ENCODE measurements around the gene ESYT3.
A peak's percentile ranks its signal among the peaks of the same experiment; 100 is the strongest.
"Not testable (repeated sequence)": the region's sequence is repeated elsewhere in the genome, so short reads cannot be mapped to it uniquely, and the experiment has no call there.

The ESYT3 gene

DNA sequence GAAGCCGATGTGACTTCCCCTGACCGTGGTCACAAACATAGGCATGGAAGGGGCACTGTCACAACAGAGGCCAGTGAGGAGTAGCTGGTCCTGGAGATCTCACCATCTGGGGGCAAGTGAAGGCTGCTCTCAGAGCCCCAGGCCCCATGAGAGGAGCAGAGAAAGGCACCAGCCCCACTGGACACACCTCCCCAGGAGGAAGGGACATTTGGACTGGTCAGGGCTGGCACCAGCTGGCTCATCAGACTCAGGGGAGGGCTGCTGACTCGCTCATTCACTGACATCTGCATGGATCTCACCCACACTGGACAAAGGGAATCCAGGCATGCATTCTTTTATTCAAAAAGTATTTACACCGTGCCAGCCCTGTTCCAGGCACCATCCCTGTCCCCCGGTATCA is 26.8 kb downstream of the ESYT3 start:
- no peak for DNase-seq (ENCODE audit: low read depth)

DNA sequence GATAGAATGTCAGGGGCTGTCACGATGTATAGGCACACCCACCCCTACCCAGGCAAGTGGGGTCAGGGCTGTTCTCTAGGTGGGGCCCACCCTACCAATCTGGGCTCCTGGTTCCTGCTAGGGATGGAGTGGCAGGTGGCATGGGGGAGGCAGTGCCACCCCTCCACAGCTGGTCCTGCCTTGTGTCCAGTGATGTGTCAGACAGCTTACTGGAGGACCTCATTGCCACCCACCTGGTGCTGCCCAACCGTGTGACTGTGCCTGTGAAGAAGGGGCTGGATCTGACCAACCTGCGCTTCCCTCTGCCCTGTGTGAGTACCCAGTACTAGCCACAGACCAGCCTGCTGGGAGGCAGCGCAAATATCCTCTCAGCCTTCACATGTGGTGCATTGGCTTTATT is 27.5 kb downstream of the ESYT3 start:
- no peak for DNase-seq (ENCODE audit: low read depth)

DNA sequence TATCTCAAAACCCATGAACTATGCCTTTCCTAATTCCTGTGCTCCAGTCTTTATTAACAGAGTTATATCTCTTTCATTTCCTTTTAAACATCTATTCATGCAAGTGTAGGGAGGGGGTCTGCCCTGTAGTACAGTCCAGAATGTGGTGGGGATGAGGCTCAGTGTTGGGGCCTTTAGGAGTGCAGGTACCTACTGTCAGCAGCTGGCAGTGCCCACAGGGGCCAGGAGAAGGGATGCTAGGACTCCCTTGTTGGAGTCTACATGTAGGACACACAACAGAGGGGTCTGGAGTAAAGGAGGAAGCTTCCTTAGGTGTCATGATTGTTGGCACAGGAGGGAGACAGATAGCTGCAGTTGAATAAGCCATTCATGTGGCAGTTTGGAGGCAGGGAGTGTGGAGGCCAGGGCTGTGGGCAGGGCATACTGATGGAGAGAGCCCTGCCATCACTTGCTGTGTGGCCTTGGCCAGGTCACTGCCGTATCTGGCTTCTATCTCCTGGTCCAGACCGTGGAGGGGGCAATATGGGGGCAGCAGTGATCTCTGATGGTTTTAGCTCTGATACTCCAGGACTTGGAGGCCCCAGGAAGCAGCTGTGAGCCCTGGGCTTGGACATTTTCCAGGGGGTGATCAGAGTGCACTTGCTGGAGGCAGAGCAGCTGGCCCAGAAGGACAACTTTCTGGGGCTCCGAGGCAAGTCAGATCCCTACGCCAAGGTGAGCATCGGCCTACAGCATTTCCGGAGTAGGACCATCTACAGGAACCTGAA is 29.5 kb downstream of the ESYT3 start:
- no peak for DNase-seq (ENCODE audit: low read depth)

DNA sequence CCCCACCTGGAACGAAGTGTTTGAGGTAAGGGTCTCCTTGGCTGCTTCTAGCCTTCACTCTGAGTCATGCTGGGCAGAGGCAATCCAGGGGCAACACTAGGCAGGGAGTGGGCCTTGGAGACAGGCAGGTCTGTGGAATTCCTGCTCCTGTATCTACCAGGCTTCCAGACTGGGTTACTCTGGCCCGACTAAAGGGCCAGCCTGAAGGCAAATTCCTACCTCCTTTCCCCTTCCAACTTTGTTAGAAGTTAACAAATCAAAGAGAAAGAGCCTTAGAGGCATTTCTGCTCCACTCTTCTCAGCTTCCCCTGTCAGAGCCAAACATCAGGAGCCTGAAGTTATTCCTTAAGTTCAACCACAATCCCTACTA is 30.1 kb downstream of the ESYT3 start:
- no peak for DNase-seq (ENCODE audit: low read depth)

DNA sequence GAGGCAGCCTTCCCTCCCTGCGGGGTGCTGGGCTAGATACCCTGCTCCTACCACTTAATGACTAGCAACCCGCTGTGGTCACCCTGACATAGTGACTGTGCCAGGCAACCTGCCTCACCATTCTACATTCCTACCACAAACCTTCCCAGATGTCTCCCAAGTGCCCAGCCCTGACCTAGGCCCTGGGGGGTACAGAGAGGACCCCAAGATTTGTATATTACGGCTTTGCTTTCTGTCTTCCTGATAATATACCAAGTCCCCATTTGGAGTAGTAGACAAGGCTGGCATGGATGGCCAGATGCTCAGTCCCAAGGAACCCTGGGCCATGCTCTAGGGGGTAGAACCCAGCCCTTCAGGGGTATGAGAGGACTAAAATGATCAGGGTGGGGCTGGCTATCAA is 31.0 kb downstream of the ESYT3 start:
- no peak for DNase-seq (ENCODE audit: low read depth)

DNA sequence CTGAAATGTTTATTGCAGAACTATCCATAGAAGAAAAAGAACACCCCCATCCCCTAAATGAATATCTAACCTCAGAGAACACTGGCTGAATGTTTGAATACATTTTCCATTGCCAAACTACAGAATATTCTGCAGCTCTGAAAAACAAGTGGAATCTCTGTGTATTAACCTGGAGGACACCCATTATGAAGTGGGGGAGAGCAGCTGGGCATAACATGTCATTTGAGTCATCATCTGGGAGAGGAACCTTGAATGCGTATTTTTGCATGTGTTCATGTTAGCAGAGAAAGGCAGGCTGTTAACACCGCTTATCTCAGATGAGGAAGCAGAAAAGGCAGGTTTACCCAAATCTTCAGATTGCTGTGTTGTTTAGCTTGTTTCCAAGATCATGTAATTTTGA is 31.5 kb downstream of the ESYT3 start:
- DNase-seq (ENCODE audit: low read depth): no peak

DNA sequence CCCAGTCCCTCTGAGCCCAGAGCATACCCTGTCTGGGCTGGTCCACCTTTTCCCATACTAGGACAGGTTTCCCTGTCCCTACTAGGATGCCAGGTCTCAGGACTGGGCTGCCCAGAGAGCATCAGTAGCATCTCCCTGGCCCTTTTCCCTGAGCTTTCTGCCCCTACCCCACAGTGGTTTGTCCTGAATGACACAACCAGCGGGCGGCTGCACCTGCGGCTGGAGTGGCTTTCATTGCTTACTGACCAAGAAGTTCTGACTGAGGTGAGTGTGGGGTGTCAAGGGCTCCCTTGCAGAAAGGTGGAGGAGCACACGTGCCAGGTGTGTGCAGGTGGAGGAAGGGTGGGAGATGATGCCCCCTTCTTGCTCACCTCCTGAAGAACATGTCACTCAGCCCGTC is 33.5 kb downstream of the ESYT3 start:
- no peak for DNase-seq (ENCODE audit: low read depth)

DNA sequence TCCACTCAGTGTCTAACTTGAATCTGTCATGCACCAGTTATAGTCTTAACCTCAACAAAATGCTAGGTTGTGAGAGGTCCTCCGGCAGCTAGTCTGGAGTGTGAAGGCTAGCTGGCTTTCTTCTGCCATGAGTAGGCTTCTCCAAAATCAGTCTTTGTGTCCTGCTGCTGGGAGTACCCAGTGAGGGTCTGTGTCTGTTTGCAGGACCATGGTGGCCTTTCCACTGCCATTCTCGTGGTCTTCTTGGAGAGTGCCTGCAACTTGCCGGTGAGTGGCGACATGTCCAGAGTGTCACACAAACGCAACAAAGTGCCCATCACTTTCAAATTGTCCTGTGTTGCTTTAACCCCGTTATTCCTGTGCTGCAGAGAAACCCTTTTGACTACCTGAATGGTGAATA is 34.0 kb downstream of the ESYT3 start:
- no peak for DNase-seq (ENCODE audit: low read depth)

DNA sequence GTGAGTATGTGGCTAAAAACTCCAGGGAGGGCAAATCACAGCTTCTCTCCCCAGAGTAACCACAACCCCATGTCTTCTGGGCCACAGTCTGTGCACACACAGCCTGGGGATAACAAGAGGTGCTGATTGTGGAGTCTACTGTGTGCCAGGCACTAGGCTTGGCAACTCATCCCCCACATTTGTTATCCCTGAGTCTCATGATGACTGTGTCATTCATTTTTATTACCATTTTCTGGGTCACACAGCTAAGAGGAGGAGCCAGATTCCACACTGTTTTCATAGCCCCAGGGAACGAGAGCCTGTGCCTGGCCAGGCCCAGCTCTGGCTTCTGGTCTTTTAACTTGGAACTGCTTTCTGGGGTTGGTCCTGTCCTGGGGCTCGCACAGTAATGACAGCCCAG is 34.5 kb downstream of the ESYT3 start:
- DNase-seq (ENCODE audit: low read depth): no peak

DNA sequence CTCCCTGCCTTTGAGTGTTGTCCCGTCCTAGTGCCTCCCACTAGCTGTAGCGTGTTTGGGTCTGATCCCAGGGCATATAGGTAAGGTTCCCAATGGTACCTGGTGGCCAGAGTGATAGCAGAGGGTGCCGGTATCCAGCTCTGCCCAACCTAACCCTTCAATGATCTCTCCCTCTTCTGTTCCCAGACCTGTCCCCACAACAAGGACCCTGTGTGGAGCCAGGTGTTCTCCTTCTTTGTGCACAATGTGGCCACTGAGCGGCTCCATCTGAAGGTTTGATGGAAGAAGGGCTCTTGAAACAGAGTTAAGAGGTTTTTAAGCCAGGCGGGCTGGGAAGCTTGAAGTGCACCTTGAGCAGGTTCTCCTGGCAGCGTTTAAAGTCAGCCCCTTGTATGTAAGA is 35.5 kb downstream of the ESYT3 start:
- no peak for DNase-seq (ENCODE audit: low read depth)

DNA sequence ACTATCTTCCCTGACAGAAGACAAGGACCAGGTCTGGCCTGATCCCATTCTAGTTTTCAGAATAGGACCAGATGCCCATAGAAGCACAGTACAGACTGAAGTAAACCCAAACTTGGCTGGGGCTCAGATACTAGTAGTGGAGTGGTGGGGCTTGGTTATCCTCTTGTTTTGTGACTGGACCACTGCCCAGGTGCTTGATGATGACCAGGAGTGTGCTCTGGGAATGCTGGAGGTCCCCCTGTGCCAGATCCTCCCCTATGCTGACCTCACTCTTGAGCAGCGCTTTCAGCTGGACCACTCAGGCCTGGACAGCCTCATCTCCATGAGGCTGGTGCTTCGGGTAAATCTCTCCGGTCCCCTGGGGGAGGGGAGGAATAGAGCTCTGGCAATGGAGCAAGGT is 36.3 kb downstream of the ESYT3 start:
- no peak for DNase-seq (ENCODE audit: low read depth)

DNA sequence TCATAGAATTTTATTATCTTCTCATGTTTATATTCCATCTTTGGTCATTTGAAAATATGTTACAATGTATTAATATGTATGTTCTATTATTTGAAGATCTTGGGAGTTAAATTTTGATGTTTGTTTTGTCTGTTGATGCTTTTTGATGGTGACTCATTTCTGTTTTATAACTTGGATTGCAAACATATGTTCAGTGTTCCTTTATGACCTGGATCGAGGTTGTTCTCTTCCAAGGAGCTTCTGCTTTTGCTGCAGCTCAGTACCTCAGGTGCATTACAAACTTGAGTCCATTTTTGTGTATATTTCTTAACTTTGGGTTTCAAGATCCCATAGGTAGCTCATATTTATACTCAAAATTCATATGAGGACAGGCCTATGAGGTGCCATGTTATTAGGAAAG is 37.1 kb downstream of the ESYT3 start:
- no peak for DNase-seq (ENCODE audit: low read depth)

DNA sequence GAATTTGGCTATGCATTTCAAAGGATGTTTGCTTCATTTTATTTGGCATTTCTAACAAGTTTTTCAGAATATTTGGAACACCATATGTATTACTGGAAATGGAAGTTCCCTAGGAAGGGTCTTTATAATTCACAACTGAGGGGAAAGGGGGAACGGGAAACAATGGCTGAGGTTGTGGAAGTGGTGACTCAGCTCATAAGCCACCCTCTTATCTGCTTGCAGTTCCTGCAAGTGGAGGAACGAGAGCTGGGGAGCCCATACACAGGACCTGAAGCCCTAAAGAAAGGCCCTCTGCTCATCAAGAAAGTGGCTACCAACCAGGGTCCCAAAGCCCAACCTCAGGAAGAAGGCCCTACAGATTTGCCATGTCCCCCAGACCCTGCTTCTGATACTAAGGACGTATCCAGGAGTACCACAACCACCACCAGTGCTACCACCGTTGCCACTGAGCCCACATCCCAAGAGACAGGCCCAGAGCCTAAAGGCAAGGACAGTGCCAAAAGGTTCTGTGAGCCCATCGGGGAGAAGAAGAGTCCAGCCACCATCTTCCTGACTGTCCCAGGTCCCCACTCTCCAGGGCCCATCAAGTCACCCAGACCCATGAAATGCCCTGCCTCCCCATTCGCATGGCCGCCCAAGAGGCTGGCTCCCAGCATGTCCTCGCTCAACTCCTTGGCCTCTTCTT is 37.9 kb downstream of the ESYT3 start:
- no peak for DNase-seq (ENCODE audit: low read depth)

DNA sequence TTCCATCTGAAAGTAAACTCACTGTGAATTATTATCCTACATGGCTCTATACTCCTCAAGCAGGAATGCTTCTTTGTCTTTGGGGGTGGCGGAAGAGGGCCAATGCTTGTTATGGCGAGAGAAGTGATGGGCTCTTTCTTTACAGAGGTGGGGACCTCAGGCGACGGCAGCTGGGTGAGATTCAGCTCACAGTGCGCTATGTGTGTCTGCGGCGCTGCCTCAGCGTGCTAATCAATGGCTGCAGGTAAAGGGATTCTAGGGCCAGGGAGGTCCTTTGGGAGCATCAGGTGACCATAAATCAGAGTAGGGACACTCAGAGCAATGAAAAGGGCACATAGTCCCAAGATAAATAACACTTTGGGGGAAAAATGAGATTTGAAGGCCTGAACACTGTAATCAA is 39.0 kb downstream of the ESYT3 start:
- no peak for DNase-seq (ENCODE audit: low read depth)

DNA sequence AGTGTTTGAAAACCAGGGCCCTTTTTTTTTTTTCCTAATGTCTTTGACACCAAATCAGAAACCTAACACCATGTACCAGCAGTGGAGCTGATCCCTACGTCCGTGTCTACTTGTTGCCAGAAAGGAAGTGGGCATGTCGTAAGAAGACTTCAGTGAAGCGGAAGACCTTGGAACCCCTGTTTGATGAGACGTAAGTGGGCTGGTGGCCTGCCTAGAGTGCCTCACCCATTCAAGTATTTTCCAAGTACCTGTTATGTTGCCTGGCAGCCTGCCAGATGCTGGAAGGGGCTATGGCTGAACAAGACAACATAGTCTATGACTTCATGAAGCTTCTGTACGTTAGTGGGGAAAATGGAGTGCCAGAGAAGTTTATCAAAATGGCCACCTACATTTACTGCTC is 39.7 kb downstream of the ESYT3 start:
- no peak for DNase-seq (ENCODE audit: low read depth)

DNA sequence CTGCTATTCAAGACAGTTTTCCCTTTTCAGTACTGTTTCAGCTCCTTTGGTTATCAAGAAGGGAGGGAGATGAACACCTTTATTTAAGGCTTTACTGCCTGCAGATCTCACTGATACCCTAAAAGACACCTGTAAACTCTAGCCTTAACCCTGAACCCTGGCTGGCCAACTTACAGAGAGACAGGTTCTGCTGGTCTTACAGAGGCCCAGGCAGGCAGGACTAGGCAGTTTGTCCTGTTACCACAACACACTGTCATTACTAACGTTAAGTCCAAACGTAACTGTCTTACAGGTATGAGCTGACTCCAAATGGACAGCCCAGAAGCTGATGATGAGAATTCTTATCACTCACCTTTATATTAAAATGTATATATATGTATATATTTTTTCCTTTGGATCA is 42.1 kb downstream of the ESYT3 start:
- no peak for DNase-seq (ENCODE audit: low read depth)

DNA sequence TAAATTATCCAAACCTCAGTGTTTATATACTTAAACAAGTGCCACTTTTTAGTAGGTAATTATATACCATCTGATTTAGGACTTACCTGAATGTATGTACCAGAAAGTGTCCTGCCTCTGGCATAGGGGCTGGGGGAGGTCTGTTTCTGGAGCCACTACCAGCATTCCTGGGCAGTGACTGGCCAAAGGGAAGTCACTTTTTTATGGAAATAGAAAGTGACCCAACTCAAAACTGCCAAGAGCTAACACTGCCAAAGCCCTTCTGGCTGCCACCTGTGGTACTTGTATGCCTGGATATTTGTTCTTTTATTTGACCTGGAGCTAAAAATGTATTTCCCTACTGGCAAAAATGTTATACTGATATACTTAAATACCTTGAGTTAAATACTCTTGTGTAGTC is 42.7 kb downstream of the ESYT3 start:
- DNase-seq (ENCODE audit: low read depth): no peak

DNA sequence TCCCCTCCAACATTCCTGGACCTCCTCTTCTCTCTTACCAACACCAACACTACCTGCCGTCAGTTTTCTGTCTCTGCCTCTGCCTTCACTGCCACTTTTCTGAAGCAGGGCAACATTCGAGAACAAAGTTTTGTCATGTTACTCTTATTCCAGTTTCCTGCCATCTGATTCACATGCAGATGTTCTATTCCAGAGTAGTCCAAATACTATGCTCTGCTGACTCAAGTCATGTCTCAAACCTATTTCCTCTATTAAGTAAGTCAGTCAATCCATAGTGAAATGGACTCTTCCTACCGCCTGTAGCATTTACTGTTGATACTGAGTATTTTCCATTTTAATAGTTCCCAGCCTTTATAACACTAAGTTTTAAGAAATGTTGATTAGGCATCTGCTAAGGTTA is 43.4 kb downstream of the ESYT3 start:
- DNase-seq (ENCODE audit: low read depth): no peak

DNA sequence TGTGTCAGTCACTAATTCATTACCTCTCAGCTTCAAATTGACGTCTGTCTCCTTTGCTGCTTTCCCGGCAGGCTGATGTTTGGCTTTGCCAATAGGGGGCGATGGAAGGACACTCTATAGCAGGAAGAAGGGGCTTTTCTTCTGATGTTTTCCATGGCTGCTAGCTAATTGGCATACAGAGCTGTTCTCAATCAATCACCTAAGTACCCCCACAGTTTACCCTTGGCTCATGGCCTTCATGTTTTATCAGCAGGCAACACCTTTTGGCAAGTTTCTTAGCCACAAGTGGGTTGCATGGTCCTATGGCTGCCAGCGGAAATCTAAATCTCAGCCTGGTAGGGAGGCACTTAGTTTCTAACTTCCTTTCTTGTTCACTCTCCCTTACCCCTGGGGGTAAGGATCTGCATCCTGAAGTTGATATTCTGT is 45.0 kb downstream of the ESYT3 start:
- peak; percentile 17 for DNase-seq (ENCODE audit: low read depth)

DNA sequence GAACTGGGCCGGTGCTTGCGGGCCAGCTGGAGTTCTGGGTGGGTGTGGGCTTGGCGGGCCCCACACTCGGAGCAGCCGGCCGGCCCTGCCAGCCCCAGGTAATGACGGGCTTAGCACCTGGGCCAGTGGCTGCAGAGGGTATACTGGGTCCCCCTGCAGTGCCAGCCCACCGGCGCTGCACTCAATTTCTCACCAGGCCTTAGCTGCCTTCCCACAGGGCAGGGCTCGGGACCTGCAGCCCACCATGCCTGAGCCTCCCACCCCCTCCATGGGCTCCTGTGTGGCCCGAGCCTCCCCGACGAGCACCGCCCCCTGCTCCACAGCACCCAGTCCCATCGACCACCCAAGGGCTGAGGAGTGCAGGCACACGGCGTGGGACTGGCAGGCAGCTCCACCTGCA is 50.3 kb downstream of the ESYT3 start:
- not testable (repeated sequence) for DNase-seq (ENCODE audit: low read depth)

DNA sequence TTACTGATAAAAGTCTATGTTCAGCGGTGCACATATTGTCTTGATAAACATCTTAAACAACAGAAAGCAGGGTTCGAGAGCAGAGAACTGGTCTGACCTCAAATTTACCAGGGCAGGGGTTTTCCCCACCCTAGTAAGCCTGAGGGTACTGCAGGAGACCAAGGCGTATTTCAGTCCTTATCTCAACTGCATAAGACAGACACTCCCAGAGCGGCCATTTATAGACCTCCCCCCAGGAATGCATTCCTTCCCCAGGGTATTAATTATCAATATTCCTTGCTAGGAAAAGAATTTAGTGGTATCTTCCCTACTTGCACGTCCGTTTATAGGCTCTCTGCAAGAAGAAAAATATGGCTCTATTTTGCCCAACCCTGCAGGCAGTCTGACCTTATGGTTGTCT is 52.2 kb downstream of the ESYT3 start:
- DNase-seq (ENCODE audit: low read depth): not testable (repeated sequence)

DNA sequence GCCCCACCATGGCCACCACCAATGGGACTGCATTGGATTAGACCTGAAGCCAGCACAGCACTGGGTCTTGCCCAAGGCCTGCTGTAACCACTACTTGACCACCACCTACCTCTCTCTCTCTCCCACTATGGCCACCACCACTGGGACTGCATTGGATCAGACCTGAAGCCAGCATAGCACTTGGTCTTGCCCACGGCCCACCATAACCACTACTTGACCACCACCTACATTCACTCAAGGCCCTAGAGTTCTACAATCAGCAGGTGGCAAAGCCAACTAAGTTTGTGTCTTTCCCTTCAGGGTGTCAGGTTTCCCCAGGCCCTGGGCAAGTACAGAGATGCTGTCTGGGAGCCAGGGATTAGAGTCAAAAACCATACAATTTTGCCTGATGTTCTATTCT is 57.6 kb downstream of the ESYT3 start:
- no peak for DNase-seq (ENCODE audit: low read depth)

DNA sequence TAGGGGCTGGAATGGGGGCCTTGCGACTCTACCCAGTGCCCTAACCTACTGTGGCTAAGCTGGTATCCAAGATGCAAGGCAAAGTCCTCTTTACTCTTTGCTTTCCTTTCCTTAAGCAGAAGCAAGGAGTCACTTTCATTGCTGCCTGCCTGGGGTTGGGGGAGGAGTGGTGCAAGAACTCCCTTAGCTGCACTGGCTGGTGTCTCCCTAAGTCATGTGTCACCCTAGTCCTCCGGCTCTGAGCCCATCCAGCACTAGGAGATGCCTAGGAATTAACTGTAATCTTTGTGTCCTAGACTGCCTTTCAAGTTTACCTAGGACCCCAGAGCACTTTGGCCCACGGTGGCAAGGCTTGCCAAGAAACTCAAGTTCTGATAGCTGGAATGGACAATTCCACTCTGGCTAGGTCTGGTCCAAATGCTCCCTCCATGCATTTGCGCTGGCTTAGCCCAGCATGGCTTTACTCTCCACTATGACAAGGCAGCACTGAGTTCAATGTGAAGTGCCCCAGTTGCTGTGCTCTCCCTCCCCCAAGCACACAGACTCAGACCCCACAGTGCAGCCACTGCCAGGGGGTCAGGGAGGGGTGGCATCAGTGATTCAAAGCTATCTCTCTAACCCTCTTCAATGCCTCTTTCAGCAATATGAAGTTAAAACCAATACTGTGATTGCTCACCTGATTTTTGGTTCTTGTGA is 58.7 kb downstream of the ESYT3 start:
- DNase-seq (ENCODE audit: low read depth): no peak
